Glutamatergic neuron (in vitro differentiated cells): ENCODE results near the gene GRIN1. TPM values are rescaled to one million over a fixed set of nuclear protein-coding genes. Genes with fewer than 3 reads are reported as not detected.

Experiments used
- DNase-seq: peaks from one replicate; pipeline ENCODE4 v3.0.0; 2022
- H3K27ac Mint-ChIP-seq: one replicate; pipeline ENCODE4 v1.8.0; 2020; ENCODE audit warnings: mild to moderate bottlenecking, mixed read lengths, inconsistent platforms; ENCODE audit not compliant: unreplicated experiment
- H3K27me3 Mint-ChIP-seq: one replicate; pipeline ENCODE4 v1.8.0; 2020; ENCODE audit warnings: mild to moderate bottlenecking, moderate library complexity, mixed read lengths, inconsistent platforms; ENCODE audit not compliant: unreplicated experiment
- H3K36me3 Mint-ChIP-seq: one replicate; pipeline ENCODE4 v1.8.0; 2020; ENCODE audit warnings: mild to moderate bottlenecking, mixed read lengths, inconsistent platforms; ENCODE audit not compliant: unreplicated experiment
- H3K4me1 Mint-ChIP-seq: one replicate; pipeline ENCODE4 v1.8.0; 2020; ENCODE audit warnings: mild to moderate bottlenecking, low read depth, mixed read lengths, inconsistent platforms; ENCODE audit not compliant: unreplicated experiment
- H3K4me3 Mint-ChIP-seq: one replicate; pipeline ENCODE4 v1.8.0; 2020; ENCODE audit warnings: mild to moderate bottlenecking, mixed read lengths, inconsistent platforms; ENCODE audit not compliant: unreplicated experiment
- H3K9me3 Mint-ChIP-seq: one replicate; pipeline ENCODE4 v1.8.0; 2020; ENCODE audit warnings: mild to moderate bottlenecking, moderate library complexity, mixed read lengths, inconsistent platforms; ENCODE audit not compliant: unreplicated experiment
- long read RNA-seq: library from polyadenylated mRNA; unstranded; transcript quantifications from one replicate; pipeline ENCODE4 v2.0.0, GENCODE V29; 2020; ENCODE audit not compliant: unreplicated experiment
- total RNA-seq: library from RNA; stranded (reverse); fragmentation: NEBNext Ultra II Directional; extraction: Animal tissue kit (Norgen Biotek cat#: 25700); gene quantifications from one replicate; pipeline ENCODE4 v1.2.1, GENCODE V29; 2021; ENCODE audit not compliant: unreplicated experiment
- TF ChIP-seq, protein P1 (sequence below): fragments of 200-600 bp; sonication (generic); IDR thresholded peaks from one replicate; pipeline ENCODE4 v1.5.0; 2021; ENCODE audit not compliant: partially characterized antibody, unreplicated experiment

GRIN1 gene
- total RNA-seq = 5.5 TPM
- long read RNA-seq, partial matches to known transcripts = 0 of 2 reads
- long read RNA-seq, other reads (novel, unspliced or antisense) = 2 of 2 reads

DNA sequence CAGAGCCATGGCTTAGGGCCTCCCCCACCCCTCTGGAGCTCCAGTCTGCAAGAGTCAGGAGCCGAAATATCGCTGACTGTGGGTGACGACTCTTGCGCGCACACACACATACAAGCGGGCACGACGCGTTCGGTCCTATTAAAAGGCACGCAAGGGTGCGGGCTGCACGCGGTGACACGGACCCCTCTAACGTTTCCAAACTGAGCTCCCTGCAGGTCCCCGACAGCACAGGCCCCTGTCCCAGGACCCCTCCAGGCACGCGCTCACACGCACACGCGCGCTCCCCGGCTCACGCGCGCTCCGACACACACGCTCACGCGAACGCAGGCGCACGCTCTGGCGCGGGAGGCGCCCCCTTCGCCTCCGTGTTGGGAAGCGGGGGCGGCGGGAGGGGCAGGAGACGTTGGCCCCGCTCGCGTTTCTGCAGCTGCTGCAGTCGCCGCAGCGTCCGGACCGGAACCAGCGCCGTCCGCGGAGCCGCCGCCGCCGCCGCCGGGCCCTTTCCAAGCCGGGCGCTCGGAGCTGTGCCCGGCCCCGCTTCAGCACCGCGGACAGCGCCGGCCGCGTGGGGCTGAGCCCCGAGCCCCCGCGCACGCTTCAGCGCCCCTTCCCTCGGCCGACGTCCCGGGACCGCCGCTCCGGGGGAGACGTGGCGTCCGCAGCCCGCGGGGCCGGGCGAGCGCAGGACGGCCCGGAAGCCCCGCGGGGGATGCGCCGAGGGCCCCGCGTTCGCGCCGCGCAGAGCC is at the start of gene GRIN1:
Gene GRIN1, plus strand, starts transcription at position 433 of the 746 bp plus-strand sequence. CDS start 333 bp downstream, outside the sequence.
- Mint-ChIP-seq H3K4me3 (peak within 1 kb of the TSS; percentile 87), H3K27ac (peak within 1 kb of the TSS; percentile 22), H3K4me1 (peaks cover 7% of the 10 kb centered on the region), H3K9me3 (peaks cover 9% of the 10 kb centered on the region), H3K36me3 (no peaks in the 10 kb centered on the region), H3K27me3 (peaks cover 34% of the 10 kb centered on the region)
- TF ChIP-seq, protein P1, sequence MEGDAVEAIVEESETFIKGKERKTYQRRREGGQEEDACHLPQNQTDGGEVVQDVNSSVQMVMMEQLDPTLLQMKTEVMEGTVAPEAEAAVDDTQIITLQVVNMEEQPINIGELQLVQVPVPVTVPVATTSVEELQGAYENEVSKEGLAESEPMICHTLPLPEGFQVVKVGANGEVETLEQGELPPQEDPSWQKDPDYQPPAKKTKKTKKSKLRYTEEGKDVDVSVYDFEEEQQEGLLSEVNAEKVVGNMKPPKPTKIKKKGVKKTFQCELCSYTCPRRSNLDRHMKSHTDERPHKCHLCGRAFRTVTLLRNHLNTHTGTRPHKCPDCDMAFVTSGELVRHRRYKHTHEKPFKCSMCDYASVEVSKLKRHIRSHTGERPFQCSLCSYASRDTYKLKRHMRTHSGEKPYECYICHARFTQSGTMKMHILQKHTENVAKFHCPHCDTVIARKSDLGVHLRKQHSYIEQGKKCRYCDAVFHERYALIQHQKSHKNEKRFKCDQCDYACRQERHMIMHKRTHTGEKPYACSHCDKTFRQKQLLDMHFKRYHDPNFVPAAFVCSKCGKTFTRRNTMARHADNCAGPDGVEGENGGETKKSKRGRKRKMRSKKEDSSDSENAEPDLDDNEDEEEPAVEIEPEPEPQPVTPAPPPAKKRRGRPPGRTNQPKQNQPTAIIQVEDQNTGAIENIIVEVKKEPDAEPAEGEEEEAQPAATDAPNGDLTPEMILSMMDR = no peak
- DNase-seq = no peak

DNA sequence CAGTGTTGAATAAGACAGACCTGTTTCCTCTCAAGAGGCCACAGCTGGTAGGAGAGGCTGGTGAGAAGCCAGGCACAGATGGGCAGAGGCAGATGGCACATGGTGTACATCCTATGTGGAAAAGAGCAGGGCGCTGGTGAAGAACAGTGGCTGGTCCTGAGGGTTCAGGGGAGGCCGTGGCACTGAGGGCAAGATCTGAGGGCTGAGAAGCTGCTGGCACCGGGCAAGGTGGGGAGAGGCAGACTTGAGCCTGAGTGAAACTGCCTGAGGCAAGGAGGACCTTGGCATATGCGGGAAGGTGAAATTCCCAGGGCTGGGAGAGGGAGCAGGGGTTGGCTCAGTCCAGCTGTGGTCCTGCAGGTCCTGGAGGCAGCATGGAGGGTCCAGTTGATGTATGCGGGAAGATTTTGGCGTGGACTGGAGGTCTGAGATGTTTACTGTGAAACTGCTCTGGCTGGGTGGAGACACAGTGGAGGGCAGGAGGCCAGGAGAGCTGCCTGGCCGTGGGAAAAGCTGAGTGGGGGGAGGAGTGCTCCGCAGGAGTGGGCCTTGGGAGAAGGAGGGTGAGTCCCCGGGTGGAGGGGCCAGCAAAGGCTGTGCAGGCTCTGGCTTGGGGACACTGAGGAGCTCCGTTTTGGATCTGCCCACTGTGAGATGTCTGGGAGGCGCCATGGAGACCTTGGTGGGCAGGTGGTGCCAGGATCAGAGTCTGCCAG is 49.6 kb upstream of the GRIN1 start:
- TF ChIP-seq, protein P1 = no peak
- Mint-ChIP-seq H3K36me3 (peaks cover 6% of the 10 kb centered on the region), H3K27me3 (peaks cover 8% of the 10 kb centered on the region), H3K27ac (peak overlapping the region; percentile 66), H3K4me3 (peak overlapping the region; percentile 55), H3K9me3 (peaks cover 13% of the 10 kb centered on the region), H3K4me1 (peaks cover 17% of the 10 kb centered on the region)
- no peak for DNase-seq

DNA sequence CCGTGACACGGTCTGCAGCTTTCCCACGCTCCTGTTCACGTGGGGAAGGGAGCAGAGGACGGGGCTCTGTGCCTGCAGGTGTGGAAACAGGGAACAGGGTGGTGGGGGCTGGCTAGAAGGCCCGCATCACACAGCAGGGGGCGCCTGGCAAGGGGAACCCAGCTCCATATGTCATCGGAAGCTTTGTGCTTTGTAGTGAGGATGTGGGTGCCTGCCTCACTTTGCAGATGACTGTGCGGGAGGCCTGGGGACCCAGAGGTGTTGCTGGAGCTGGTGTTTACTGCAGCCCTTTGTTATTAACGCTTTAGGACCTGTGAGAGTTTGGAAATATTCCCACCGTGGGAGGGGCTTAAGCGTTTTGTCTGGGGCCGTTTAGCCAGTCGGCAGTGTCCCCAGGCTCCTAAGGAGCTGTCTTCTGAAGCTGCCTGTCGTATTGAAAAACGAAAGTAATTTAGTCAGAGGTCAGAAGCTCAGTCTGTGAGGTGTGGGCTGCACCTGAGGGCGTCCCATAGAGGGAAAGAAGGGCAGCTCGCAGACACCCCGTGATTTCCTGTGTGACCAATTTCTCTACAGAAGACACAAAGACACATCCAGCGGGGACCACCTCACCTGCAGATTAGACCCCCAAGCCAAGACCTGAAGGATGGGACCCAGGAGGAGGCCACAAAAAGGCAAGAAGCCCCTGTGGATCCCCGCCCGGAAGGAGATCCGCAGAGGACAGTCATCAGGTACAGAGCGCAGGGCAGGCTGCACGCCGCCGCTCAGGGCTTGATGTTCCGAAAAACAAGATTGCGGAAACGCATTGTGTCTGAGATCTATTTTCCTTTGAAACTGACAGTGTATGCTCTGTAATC is 43.1 kb upstream of the GRIN1 start:
- peak overlapping the region; percentile 55 for H3K27ac Mint-ChIP-seq

DNA sequence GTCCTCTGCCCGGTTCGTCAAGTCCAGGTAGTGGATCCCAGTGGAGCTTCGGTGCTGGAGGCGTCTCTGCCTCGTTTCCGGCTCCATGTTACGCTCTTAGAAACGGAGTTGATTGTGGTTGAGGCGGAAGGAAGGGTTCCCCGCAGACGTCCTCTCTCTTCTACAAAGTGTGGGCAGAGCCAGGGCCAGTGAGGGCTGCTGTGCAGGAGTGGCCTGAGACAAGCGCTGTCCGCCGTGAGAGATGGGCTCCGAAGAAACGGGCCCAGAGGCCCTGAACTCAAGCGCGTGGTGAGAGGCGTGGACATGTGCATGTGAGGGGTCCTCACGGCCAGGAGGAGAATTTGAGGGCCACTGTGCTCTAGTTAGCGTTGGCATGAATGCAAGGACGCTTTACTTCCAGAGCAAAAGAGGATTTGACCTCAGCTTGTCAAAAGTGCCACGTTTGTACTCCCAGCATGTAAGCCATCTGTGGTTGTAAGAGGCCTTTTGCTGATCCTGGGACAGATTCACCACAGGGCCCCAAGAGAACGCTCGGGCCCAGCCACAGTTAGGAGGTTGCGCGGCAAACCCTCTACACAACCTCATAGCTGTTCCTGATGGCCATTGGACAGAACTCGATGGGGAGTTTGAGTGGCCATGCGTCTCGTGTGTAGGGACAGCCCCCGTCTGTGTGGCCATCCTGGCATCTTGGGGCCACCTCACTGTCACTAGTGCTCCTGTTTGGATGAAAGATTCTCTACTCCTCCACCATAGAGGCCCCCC is 42.0 kb upstream of the GRIN1 start:
- peaks cover 3% of the 10 kb centered on the region for H3K27me3 Mint-ChIP-seq
- H3K4me3 Mint-ChIP-seq = no peak overlapping the region
- no peak for DNase-seq

More for the DNA sequence above, 43.1 kb upstream of the GRIN1 start:
- Mint-ChIP-seq H3K4me1 (peaks cover 2% of the 10 kb centered on the region), H3K36me3 (no peaks in the 10 kb centered on the region), H3K9me3 (no peaks in the 10 kb centered on the region), H3K27me3 (no peaks in the 10 kb centered on the region), H3K4me3 (no peak overlapping the region)
- DNase-seq = no peak
- TF ChIP-seq, protein P1 = no peak

More for the DNA sequence above, 42.0 kb upstream of the GRIN1 start:
- TF ChIP-seq, protein P1 = no peak
- no peak overlapping the region for H3K27ac Mint-ChIP-seq
- H3K36me3 Mint-ChIP-seq = no peaks in the 10 kb centered on the region
- H3K4me1 Mint-ChIP-seq = peaks cover 2% of the 10 kb centered on the region
- no peaks in the 10 kb centered on the region for H3K9me3 Mint-ChIP-seq
